Thyroid gland (tissue), 4 donors: ENCODE results near the gene BPIFB6. TPM values are rescaled to one million over a fixed set of nuclear protein-coding genes. Genes with fewer than 3 reads are reported as not detected.

Experiments
- DNase-seq, 2 donors: peaks; one replicate each; pipeline ENCODE4 v3.0.0-alpha.2; 2019
- H3K27ac ChIP-seq, 3 donors: fragments of 200-600 bp; sonication (generic); 1 replicate in 2 of 3; 2 replicates in 1 of 3; pipeline ENCODE4 v1.5.1; 2016 to 2019; ENCODE audit warnings: mild to moderate bottlenecking in 1 of 3, moderate library complexity in 1 of 3
- H3K27me3 ChIP-seq: fragments of 200-600 bp; sonication (generic); one replicate; pipeline ENCODE4 v1.5.1; 2019
- H3K36me3 ChIP-seq, 2 donors: fragments of 200-600 bp; sonication (generic); one replicate each; pipeline ENCODE4 v1.5.1; 2016 to 2019
- H3K4me1 ChIP-seq, 2 donors: fragments of 200-600 bp; sonication (generic); one replicate each; pipeline ENCODE4 v1.5.1; 2017 to 2019
- H3K4me3 ChIP-seq, 3 donors: fragments of 200-600 bp; sonication (generic); replicated peaks in 1 of 3; 1 replicate in 2 of 3; 2 replicates in 1 of 3; pipeline ENCODE4 v1.5.1; 2016; ENCODE audit warnings: mild to moderate bottlenecking in 1 of 3
- H3K9me3 ChIP-seq: fragments of 200-600 bp; sonication (generic); one replicate; pipeline ENCODE4 v1.5.1; 2017
- CTCF ChIP-seq, 6 experiments: fragments of 200-600 bp in 3 of 6; fragments of 450-650 bp in 3 of 6; sonication (generic) in 3 of 6; IDR thresholded peaks; one replicate each; pipeline ENCODE4 v1.5.1; 2016 to 2019; ENCODE audit warnings: antibody characterized with exemption in 6 of 6, mild to moderate bottlenecking in 2 of 6, inconsistent platforms in 1 of 6, moderate library complexity in 1 of 6
- POLR2A ChIP-seq, 2 donors: fragments of 450-650 bp; IDR thresholded peaks; one replicate each; pipeline ENCODE4 v1.6.1; 2017; ENCODE audit warnings: antibody characterized with exemption in 2 of 2, mild to moderate bottlenecking in 2 of 2, moderate library complexity in 1 of 2
- WGBS, 2 donors: methylation state at CpG; one replicate each; pipeline ENCODE4 v1.1.5; 2017; 5-methylcytosine and 5-hydroxymethylcytosine counted together
- intact Hi-C: fragments of 100-400 bp; cut with DNase I; formaldehyde crosslinking; loops from one replicate; pipeline ENCODE4 v1.15.1; 2023
- total RNA-seq, 4 donors: library from RNA; depleted of rRNA; stranded (reverse); fragments of >200 nt; gene quantifications; one replicate each; pipeline ENCODE4 v1.2.3, GENCODE V29; 2016

Gene BPIFB6
- total RNA-seq, 4 donors from 2014 or later, result not detected

GRCh38 chr20:33086052-33086722 is 54.7 kb downstream of the BPIFB6 start:
- H3K27ac ChIP-seq, result no peak overlapping the region
- intact Hi-C loops, result loop anchor here (5.0 kb wide), 1 partner anchor 284 kb away; no protein-coding TSS in a partner anchor
- no peak for DNase-seq
- no peaks in the 10 kb centered on the region for H3K4me1 ChIP-seq
- H3K27me3 ChIP-seq, result no peaks in the 10 kb centered on the region
- H3K4me3 ChIP-seq, result no peak overlapping the region
- H3K9me3 ChIP-seq, result no peaks in the 10 kb centered on the region
- 88 to 92% methylated on average over 11 to 13 of the region's 14 CpGs for WGBS, 2 donors
- no peak for TF ChIP-seq POLR2A (IDR thresholded peaks at IDR 0.05)
- TF ChIP-seq CTCF (IDR thresholded peaks at IDR 0.05), result no peak
- H3K36me3 ChIP-seq, result no peaks in the 10 kb centered on the region

GRCh38 chr20:33091147-33091546 is 59.7 kb downstream of the BPIFB6 start:
- no peaks in the 10 kb centered on the region for H3K4me1 ChIP-seq
- WGBS, 2 donors, result 79 to 86% methylated on average over 3 of the region's 3 CpGs
- H3K4me3 ChIP-seq, result no peak overlapping the region
- H3K27ac ChIP-seq, result no peak overlapping the region
- intact Hi-C loops, result loop anchor here (5.0 kb wide), 1 partner anchor 194 kb away; no protein-coding TSS in a partner anchor
- H3K9me3 ChIP-seq, result no peaks in the 10 kb centered on the region
- TF ChIP-seq POLR2A (IDR thresholded peaks at IDR 0.05) (no peak), CTCF (IDR thresholded peaks at IDR 0.05) (no peak)
- no peak for DNase-seq
- H3K27me3 ChIP-seq, result no peaks in the 10 kb centered on the region
- H3K36me3 ChIP-seq, result no peaks in the 10 kb centered on the region

- TF ChIP-seq POLR2A (IDR thresholded peaks at IDR 0.05) (no peak), CTCF (IDR thresholded peaks at IDR 0.05) (no peak)
- Histone ChIP-seq H3K4me3 (no peak overlapping the region), H3K36me3 (no peaks in the 10 kb centered on the region), H3K4me1 (no peaks in the 10 kb centered on the region), H3K9me3 (no peaks in the 10 kb centered on the region), H3K27ac (no peak overlapping the region), H3K27me3 (no peaks in the 10 kb centered on the region)
- DNase-seq, result no peak
- intact Hi-C loops, result loop anchor here (5.0 kb wide), 1 partner anchor 194 kb away; no protein-coding TSS in a partner anchor
- WGBS, 2 donors, result 90 to 95% methylated on average over 3 of the region's 3 CpGs
These were observed 60.2 kb downstream of the BPIFB6 start for GRCh38 chr20:33091693-33092092.

DNA sequence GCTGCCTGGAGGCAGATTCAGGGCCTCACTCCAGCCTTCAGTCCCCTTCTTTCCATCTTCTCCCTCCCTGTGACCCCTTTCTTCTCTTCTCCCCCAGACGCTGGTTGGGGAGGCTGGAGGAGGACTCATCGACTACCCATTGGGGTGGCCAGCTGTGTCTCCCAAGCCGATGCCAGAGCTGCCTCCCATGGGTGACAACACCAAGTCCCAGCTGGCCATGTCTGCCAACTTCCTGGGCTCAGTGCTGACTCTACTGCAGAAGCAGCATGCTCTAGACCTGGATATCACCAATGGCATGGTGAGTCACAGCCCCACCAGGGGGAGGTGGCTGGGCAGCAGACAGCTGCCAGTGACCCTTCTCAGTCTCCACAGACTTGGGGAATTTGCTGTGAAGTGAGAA is 60.9 kb downstream of the BPIFB6 start:
- H3K36me3 ChIP-seq, result no peaks in the 10 kb centered on the region
- no peak overlapping the region for H3K4me3 ChIP-seq
- no peaks in the 10 kb centered on the region for H3K9me3 ChIP-seq
- H3K27ac ChIP-seq, result no peak overlapping the region
- WGBS, 2 donors, result 87 to 95% methylated on average over 3 of the region's 3 CpGs
- DNase-seq, result no peak
- H3K27me3 ChIP-seq, result no peaks in the 10 kb centered on the region
- intact Hi-C loops, result loop anchor here (5.0 kb wide), 1 partner anchor 195 kb away; no protein-coding TSS in a partner anchor
- H3K4me1 ChIP-seq, result no peaks in the 10 kb centered on the region
- no peak for TF ChIP-seq POLR2A (IDR thresholded peaks at IDR 0.05)
- no peak for TF ChIP-seq CTCF (IDR thresholded peaks at IDR 0.05)

DNA sequence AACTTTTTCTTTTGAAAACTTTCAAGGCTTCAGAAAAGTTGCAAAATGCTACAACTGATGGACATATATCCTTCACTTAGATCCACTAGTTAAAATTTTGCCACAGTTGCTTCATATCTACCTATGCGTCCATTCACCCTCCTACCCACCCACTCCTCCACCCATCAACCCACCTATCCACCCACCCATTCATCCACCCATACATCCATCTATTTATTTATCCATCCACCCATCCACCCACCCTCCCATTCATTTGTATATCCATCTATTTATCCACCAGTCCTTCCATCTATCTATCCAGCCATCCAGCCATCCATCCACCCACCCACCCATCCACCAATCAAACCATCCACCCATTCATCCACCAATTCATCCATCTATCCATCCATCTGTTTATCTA is 61.6 kb downstream of the BPIFB6 start:
- H3K27ac ChIP-seq, result no peak overlapping the region
- H3K4me1 ChIP-seq, result no peaks in the 10 kb centered on the region
- intact Hi-C loops, result loop anchor here (5.0 kb wide), 1 partner anchor 196 kb away; no protein-coding TSS in a partner anchor
- no peaks in the 10 kb centered on the region for H3K27me3 ChIP-seq
- no peak for DNase-seq
- TF ChIP-seq POLR2A (IDR thresholded peaks at IDR 0.05), result no peak
- TF ChIP-seq CTCF (IDR thresholded peaks at IDR 0.05), result no peak
- H3K36me3 ChIP-seq, result no peaks in the 10 kb centered on the region
- H3K9me3 ChIP-seq, result no peaks in the 10 kb centered on the region
- no peak overlapping the region for H3K4me3 ChIP-seq
- WGBS, 2 donors, result 88 to 91% methylated on average over 1 of the region's 1 CpG
